ENCODE results near the gene ABCB9. TPM values are rescaled to one million over a fixed set of nuclear protein-coding genes. Genes with fewer than 3 reads are reported as not detected.

The ABCB9 gene
- total and polyA plus RNA-seq, 2 of the 8 experiments (the other 6 are each of a cell fraction or from before 2014, with no cell fraction given), result 3.8 to 8.0 TPM

DNA sequence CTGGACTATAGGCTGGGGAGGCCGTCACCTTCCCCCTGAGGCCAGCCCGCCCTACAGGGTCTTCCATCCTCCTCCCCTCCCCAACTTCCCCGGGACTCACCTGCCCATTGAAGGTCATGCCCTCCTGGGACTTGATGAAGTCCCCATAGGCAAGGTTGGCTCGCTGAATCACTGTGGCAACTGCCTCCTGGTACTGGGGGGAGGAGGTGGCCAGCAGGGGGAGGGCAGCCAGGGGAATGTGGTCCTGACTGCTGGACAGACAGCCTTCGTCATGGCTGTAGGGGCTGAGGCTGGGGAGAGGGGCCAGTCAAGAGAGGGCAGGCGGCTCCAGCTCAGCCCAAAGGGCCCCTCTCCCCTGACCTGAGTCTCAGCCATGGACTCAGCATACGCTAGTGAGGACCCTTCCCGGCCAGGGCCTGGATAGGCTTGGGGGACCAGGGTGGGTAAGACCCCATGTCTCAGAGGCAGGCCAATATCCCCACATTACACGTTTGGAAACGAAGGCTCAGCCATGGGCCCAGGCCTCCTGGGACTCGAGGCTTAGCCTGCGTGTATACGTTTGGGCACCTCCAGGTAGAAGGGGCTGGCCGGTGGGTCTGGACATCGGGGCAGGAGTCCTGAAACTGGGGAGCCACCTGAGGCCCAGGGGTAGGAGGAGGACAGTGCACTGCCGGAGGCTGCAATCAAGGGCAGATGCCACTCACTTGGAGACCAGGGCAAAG, 30.5 kb upstream of the ABCB9 start:
- CTCF ChIA-PET (ENCODE audit: partially characterized antibody), result interaction anchor here (0.8 to 2.1 kb wide), 6 partner anchors 7 to 241 kb away, joined by 3 to 5 read pairs (median 4); no protein-coding TSS in a partner anchor
- H3K4me3 ChIP-seq (ENCODE audit: extremely low read depth in 1 of 4, insufficient read depth in 2 of 4, low read depth in 3 of 4, low read length in 4 of 4), result no peak overlapping the region
- H3K9ac ChIP-seq (replicated peaks in 1 of 4; ENCODE audit: extremely low read depth in 1 of 4, low read depth in 3 of 4, low read length in 3 of 4), result no peak overlapping the region
- H4K5ac ChIP-seq (ENCODE audit: insufficient read length, low read depth, low read length), result no peak overlapping the region
- no peak overlapping the region for H3K56ac ChIP-seq (replicated peaks; ENCODE audit: insufficient read length, low read depth, low read length)
- no peaks in the 10 kb centered on the region for H3K36me3 ChIP-seq (ENCODE audit: control insufficient read depth in 2 of 4, insufficient read depth in 4 of 4, low read length in 3 of 4)
- H3K27ac ChIP-seq (ENCODE audit: low read depth, low read length), result no peak overlapping the region
- no peak overlapping the region for H3K14ac ChIP-seq (ENCODE audit: insufficient read length)
- no peak overlapping the region for H2AFZ ChIP-seq (ENCODE audit: low read length)
- no peak overlapping the region for H3K4ac ChIP-seq (replicated peaks; ENCODE audit: insufficient read length, low read depth, low read length)
- H3K9me3 ChIP-seq (ENCODE audit: insufficient read depth in 2 of 2, low read depth in 1 of 2, low read length in 1 of 2), result no peaks in the 10 kb centered on the region
- H3K4me2 ChIP-seq (ENCODE audit: insufficient read depth in 1 of 2, low read depth in 2 of 2, low read length in 2 of 2), result no peak overlapping the region
- H3K79me1 ChIP-seq (ENCODE audit: low read depth, low read length), result no peaks in the 10 kb centered on the region
- POLR2A ChIA-PET (ENCODE audit: partially characterized antibody), result interaction anchor here (3.5 kb wide), 1 partner anchor 13 kb away, joined by 15 read pairs; no protein-coding TSS in a partner anchor
- FAIRE-seq (no peak), DNase-seq (ENCODE audit: low read depth in 1 of 2, low spot score in 2 of 2) (no peak)
- H2AK5ac ChIP-seq (ENCODE audit: low read depth, low read length), result no peak overlapping the region
- H4K91ac ChIP-seq (replicated peaks; ENCODE audit: insufficient read length, low read length), result no peak overlapping the region
- H2BK5ac ChIP-seq (ENCODE audit: low read depth, low read length), result peak overlapping the region; percentile 8; the same call in 1 of the 2 replicates
- H3K23ac ChIP-seq (ENCODE audit: insufficient read length), result no peak overlapping the region
- no peaks in the 10 kb centered on the region; a peak in 2 of 7 replicates for H3K4me1 ChIP-seq (replicated peaks in 1 of 4; ENCODE audit: control insufficient read depth in 3 of 4, insufficient read depth in 4 of 4, low read length in 3 of 4)
- no peak overlapping the region for H2BK20ac ChIP-seq (ENCODE audit: low read length)
- 94% methylated on average over 16 of the region's 16 CpGs; no CpG with 5 or more reads in 1 of the 2 experiments for WGBS, 2 experiments (ENCODE audit: extremely low coverage in 1 of 2, insufficient coverage in 1 of 2, insufficient read length in 1 of 2, insufficient replicate concordance in 2 of 2, low coverage in 1 of 2, low lambda C conversion rate in 2 of 2, missing lambda C conversion rate in 1 of 2)
- TF ChIP-seq KDM4A (IDR thresholded peaks at IDR 0.05; ENCODE audit: low read depth, low read length, severe bottlenecking) (no peak), TEAD4 (IDR thresholded peaks at IDR 0.05; ENCODE audit: low read depth, low read length) (no peak)
- no peak overlapping the region for H2BK120ac ChIP-seq (replicated peaks; ENCODE audit: low read depth, low read length)
- peak overlapping the region; percentile 57; the same call in 1 of the 2 replicates for H4K8ac ChIP-seq (ENCODE audit: extremely low read depth, insufficient read depth, low read length)
- H4K20me1 ChIP-seq (replicated peaks in 1 of 2; ENCODE audit: control insufficient read depth in 1 of 2, insufficient read depth in 2 of 2, low read length in 2 of 2), result no peaks in the 10 kb centered on the region
- no peak overlapping the region for H3K18ac ChIP-seq (ENCODE audit: extremely low read depth, low read length)
- H3K23me2 ChIP-seq (ENCODE audit: low read depth, low read length), result no peaks in the 10 kb centered on the region
- no peaks in the 10 kb centered on the region for H3K27me3 ChIP-seq (replicated peaks in 1 of 4; ENCODE audit: control insufficient read depth in 3 of 4, extremely low read depth in 1 of 4, insufficient read depth in 3 of 4, low read length in 3 of 4)
- no peak overlapping the region for H2BK15ac ChIP-seq (ENCODE audit: low read length)
- H3K79me2 ChIP-seq (ENCODE audit: control insufficient read depth in 1 of 2, insufficient read depth in 2 of 2, low read length in 2 of 2), result no peaks in the 10 kb centered on the region
- H2BK12ac ChIP-seq (ENCODE audit: low read depth, low read length), result no peak overlapping the region

Measured in H1 (cell line).